GM12878 (cell line): ENCODE results near the gene FAT4. TPM values are rescaled to one million over a fixed set of nuclear protein-coding genes. Genes with fewer than 3 reads are reported as not detected.

Source experiments
- ATAC-seq: fragments of 200-7000 bp; cut with Tn5 transposase; 3 replicates; pipeline ENCODE4 v1.9.1; 2020; ENCODE audit warnings: mild to moderate bottlenecking, moderate library complexity
- BruUV-seq: library from RNA; stranded (reverse); fragments of 400-500 nt; replicated peaks from 2 replicates; lab custom pipeline; 2021; lab: Mats Ljungman, UMichigan
- CTCF ChIA-PET: fragments of 300-600 bp; sonication (Branson Sonifier 250); formaldehyde crosslinking; extraction: SDS; loops from one replicate; lab custom pipeline; 2021; ENCODE audit warnings: inconsistent platforms; lab: Yijun Ruan, JAX
- POLR2A ChIA-PET: fragments of 350-600 bp; formaldehyde crosslinking; extraction: SDS; loops from one replicate; lab custom pipeline; 2021; ENCODE audit warnings: inconsistent platforms; lab: Charles Lee
- RAD21 ChIA-PET: fragments of 300-600 bp; sonication (Branson Sonifier 250); formaldehyde crosslinking; loops from one replicate; lab custom pipeline; 2023; ENCODE audit warnings: antibody characterized with exemption; ENCODE audit not compliant: unreplicated experiment; lab: Charles Lee
- SMC1A ChIA-PET: fragments of 300-600 bp; sonication (Branson Sonifier 250); formaldehyde crosslinking; loops from one replicate; lab custom pipeline; 2023; ENCODE audit not compliant: unreplicated experiment, uncharacterized antibody; lab: Charles Lee
- DNase-seq: peaks from one replicate; pipeline ENCODE4 v3.0.0-alpha.2; 2011; ENCODE audit warnings: low read depth, low spot score
- FAIRE-seq: peaks from 3 replicates; lab custom pipeline; 2011; peaks lifted over from hg19 to GRCh38; lab: Jason Lieb, UNC
- H2AFZ ChIP-seq: 2 replicates; pipeline ENCODE4 v1.6.0; 2011; ENCODE audit warnings: low read depth, low read length, control low read depth; ENCODE audit not compliant: control insufficient read depth
- H3K27ac ChIP-seq: 2 replicates; pipeline ENCODE4 v1.5.1; 2011; ENCODE audit warnings: control low read depth; ENCODE audit not compliant: control insufficient read depth, insufficient read depth
- H3K27me3 ChIP-seq, 2 experiments: replicated peaks in 1 of 2; 2 replicates each; pipeline versions ENCODE4 v1.6.0 to v1.6.1; 2011; ENCODE audit warnings: low read length in 1 of 2; ENCODE audit not compliant: control insufficient read depth in 2 of 2, insufficient read depth in 2 of 2
- H3K36me3 ChIP-seq, 2 experiments: 2 replicates each; pipeline ENCODE4 v1.5.1; 2011; ENCODE audit warnings: low read length in 1 of 2; ENCODE audit not compliant: control insufficient read depth in 2 of 2, insufficient read depth in 2 of 2
- H3K4me1 ChIP-seq: 2 replicates; pipeline ENCODE4 v1.6.1; 2011; ENCODE audit warnings: mild to moderate bottlenecking, low read length, moderate library complexity, mixed read lengths; ENCODE audit not compliant: control insufficient read depth, insufficient read depth
- H3K4me2 ChIP-seq: 2 replicates; pipeline ENCODE4 v1.6.0; 2011; ENCODE audit warnings: control low read depth; ENCODE audit not compliant: control insufficient read depth, insufficient read depth
- H3K4me3 ChIP-seq: fragments of 200-600 bp; sonication (generic); 2 replicates; pipeline ENCODE4 v1.5.1; 2016
- H3K79me2 ChIP-seq: 2 replicates; pipeline ENCODE4 v1.6.0; 2011; ENCODE audit warnings: low read length; ENCODE audit not compliant: control insufficient read depth, insufficient read depth
- H3K9ac ChIP-seq: 2 replicates; pipeline ENCODE4 v1.8.0; 2011; ENCODE audit warnings: low read length, control low read depth, mixed read lengths; ENCODE audit not compliant: control insufficient read depth, insufficient read depth
- H3K9me3 ChIP-seq: replicated peaks from 3 replicates; pipeline ENCODE4 v1.5.1; 2011; ENCODE audit warnings: mild to moderate bottlenecking, low read length; ENCODE audit not compliant: control insufficient read depth, insufficient read depth
- H4K20me1 ChIP-seq: 2 replicates; pipeline ENCODE4 v1.6.0; 2011; ENCODE audit not compliant: control insufficient read depth, insufficient read depth
- CHD4 ChIP-seq: fragments of 200-600 bp; sonication (generic); IDR thresholded peaks from 2 replicates; pipeline ENCODE4 v1.6.1; 2016; ENCODE audit warnings: mild to moderate bottlenecking
- IRF3 ChIP-seq: fragments of 450-650 bp; IDR thresholded peaks from 2 replicates; pipeline ENCODE4 v1.6.1; 2014; ENCODE audit warnings: mild to moderate bottlenecking
- LARP7 ChIP-seq: fragments of 450-650 bp; IDR thresholded peaks from 2 replicates; pipeline ENCODE4 v1.6.1; 2017; ENCODE audit warnings: mild to moderate bottlenecking
- MYB ChIP-seq: fragments of 150-350 bp; IDR thresholded peaks from 2 replicates; pipeline ENCODE4 v1.6.1; 2014; ENCODE audit warnings: mild to moderate bottlenecking, low read depth, low read length, borderline replicate concordance
- NFYB ChIP-seq: IDR thresholded peaks from 2 replicates; pipeline ENCODE4 v1.6.1; 2011; ENCODE audit warnings: low read depth, mild to moderate bottlenecking, low read length, improper control_type of control experiment, moderate library complexity; ENCODE audit not compliant: insufficient read depth
- NR2F1 ChIP-seq: fragments of 450-650 bp; conservative IDR thresholded peaks from 2 replicates; pipeline ENCODE4 v1.6.1; 2017; ENCODE audit warnings: mild to moderate bottlenecking
- SP1 ChIP-seq: IDR thresholded peaks from one replicate; pipeline ENCODE4 v1.6.1; 2011; ENCODE audit warnings: low read depth, low read length
- TCF12 ChIP-seq: IDR thresholded peaks from 2 replicates; pipeline ENCODE4 v1.6.1; 2011; ENCODE audit warnings: low read depth, mild to moderate bottlenecking, low read length
- ZBTB33 ChIP-seq: fragments of 450-650 bp; IDR thresholded peaks from 2 replicates; pipeline ENCODE4 v1.6.1; 2017; ENCODE audit warnings: mild to moderate bottlenecking
- WGBS: methylation state at CpG from one replicate; pipeline ENCODE4 v1.1.6; 2016; ENCODE audit warnings: low lambda C conversion rate; ENCODE audit not compliant: insufficient replicate concordance, insufficient coverage; ENCODE audit errors: missing lambda C conversion rate; 5-methylcytosine and 5-hydroxymethylcytosine counted together
- in situ Hi-C: fragments of 300-500 bp; cut with MboI; formaldehyde crosslinking; loops from 9 replicates; pipeline ENCODE4 v1.14.3; 2018; ENCODE audit warnings: mixed read lengths
- intact Hi-C: fragments of 100-400 bp; cut with micrococcal nuclease; formaldehyde crosslinking; loops from one replicate; pipeline ENCODE4 v1.14.2; 2022; ENCODE audit not compliant: unreplicated experiment
- polyA plus RNA-seq, 11 experiments: library from polyadenylated mRNA; depleted of rRNA in 4 of 11; unstranded in 6 of 11; stranded (reverse) in 5 of 11; fragments of >200 nt; fragmentation: Nextera tagmentation in 4 of 11; fragmentation: Illumina TruSeq in 1 of 11; extraction: Ambion mirVana in 4 of 11; extraction: Trizol in 1 of 11; gene quantifications; 1 replicate in 1 of 11; 2 replicates in 10 of 11; pipeline versions ENCODE4 v1.2.1 to v1.2.3, GENCODE V29; 2011 to 2016; ENCODE audit warnings: inconsistent platforms in 2 of 11, missing spikeins in 2 of 11, low read depth in 1 of 11
- total RNA-seq, 4 experiments: library from RNA; depleted of rRNA in 3 of 4; stranded (reverse); fragments of >200 nt in 3 of 4; fragmentation: Illumina TruSeq in 1 of 4; extraction: Trizol in 1 of 4; gene quantifications; 2 replicates each; pipeline versions ENCODE4 v1.2.1 to v1.2.3, GENCODE V29; 2013 to 2021
- TF ChIP-seq, protein P1 (sequence below): IDR thresholded peaks from 2 replicates; pipeline ENCODE4 v1.6.1; 2012; ENCODE audit warnings: mild to moderate bottlenecking, low read depth, low read length

FAT4 gene
- total and polyA plus RNA-seq, 10 of the 15 experiments (the other 5 are each of a cell fraction or from before 2014, with no cell fraction given) = 0.03 TPM; not detected in 9

DNA sequence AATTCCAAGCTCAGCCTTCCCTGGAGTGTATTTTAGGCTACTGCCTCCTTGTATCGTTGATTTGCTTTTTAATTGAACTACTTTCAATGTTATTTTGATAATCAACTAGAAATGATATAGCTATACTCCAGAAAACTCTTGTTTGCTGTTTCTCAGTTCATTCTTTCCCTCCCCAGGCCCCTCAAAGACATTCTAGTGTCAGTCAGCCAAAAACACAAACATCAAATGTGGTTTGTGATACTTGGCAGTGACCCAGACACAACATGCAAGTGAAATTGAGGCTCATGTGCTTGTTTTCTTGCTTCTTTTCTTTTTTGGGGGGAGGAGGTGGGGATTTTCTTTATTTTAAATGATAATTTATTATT is 7.6 kb downstream of the FAT4 start:
- Histone ChIP-seq H3K36me3 (no peaks in the 10 kb centered on the region), H3K4me1 (no peaks in the 10 kb centered on the region), H3K27me3 (peaks cover 0 to under 1% of the 10 kb centered on the region in 2 experiments; a peak in 1 of 4 replicates), H2AFZ (no peak overlapping the region), H3K4me3 (no peak overlapping the region)
- in situ Hi-C loops = no loop called here
- FAIRE-seq = no peak
- DNase-seq = no peak
- intact Hi-C loops = no loop called here
- SMC1A ChIA-PET = no interaction called here
- WGBS = 0% methylated on average over 1 of the region's 1 CpG
- BruUV-seq = no TSS peak
- POLR2A ChIA-PET = no interaction called here
- no peak for TF ChIP-seq SP1
- TF ChIP-seq TCF12 = no peak
- TF ChIP-seq, all 136 proteins: peak for 0
- RAD21 ChIA-PET = no interaction called here
- CTCF ChIA-PET = interaction anchor here (1.2 to 1.5 kb wide), 2 partner anchors 8 to 12 kb away, joined by 3 to 4 read pairs; no protein-coding TSS in a partner anchor
- Histone ChIP-seq H3K9me3 (no peaks in the 10 kb centered on the region), H3K27ac (no peak overlapping the region), H3K9ac (no peak overlapping the region), H3K4me2 (no peak overlapping the region), H3K79me2 (no peaks in the 10 kb centered on the region), H4K20me1 (no peaks in the 10 kb centered on the region)
- no peak for ATAC-seq

- Histone ChIP-seq H3K79me2 (no peaks in the 10 kb centered on the region), H3K27ac (no peak overlapping the region), H3K9me3 (no peaks in the 10 kb centered on the region), H3K4me2 (no peak overlapping the region), H2AFZ (no peak overlapping the region), H3K4me3 (no peak overlapping the region), H3K27me3 (no peaks in the 10 kb centered on the region), H3K4me1 (no peaks in the 10 kb centered on the region), H3K36me3 (no peaks in the 10 kb centered on the region), H3K9ac (no peak overlapping the region), H4K20me1 (no peaks in the 10 kb centered on the region)
- in situ Hi-C loops = no loop called here
- ChIA-PET CTCF (interaction anchor here (2.0 kb wide), 1 partner anchor 10 kb away, joined by 7 read pairs; no protein-coding TSS in a partner anchor), SMC1A (no interaction called here), RAD21 (no interaction called here), POLR2A (no interaction called here)
- ATAC-seq (no peak), FAIRE-seq (no peak), DNase-seq (no peak)
- WGBS = 27% methylated on average over 3 of the region's 3 CpGs
- no TSS peak for BruUV-seq
- intact Hi-C loops = no loop called here
- TF ChIP-seq ZBTB33 (no peak), NR2F1 (no peak), LARP7 (no peak), IRF3 (no peak), NFYB (no peak), MYB (no peak), CHD4 (no peak)
- TF ChIP-seq, protein P1, sequence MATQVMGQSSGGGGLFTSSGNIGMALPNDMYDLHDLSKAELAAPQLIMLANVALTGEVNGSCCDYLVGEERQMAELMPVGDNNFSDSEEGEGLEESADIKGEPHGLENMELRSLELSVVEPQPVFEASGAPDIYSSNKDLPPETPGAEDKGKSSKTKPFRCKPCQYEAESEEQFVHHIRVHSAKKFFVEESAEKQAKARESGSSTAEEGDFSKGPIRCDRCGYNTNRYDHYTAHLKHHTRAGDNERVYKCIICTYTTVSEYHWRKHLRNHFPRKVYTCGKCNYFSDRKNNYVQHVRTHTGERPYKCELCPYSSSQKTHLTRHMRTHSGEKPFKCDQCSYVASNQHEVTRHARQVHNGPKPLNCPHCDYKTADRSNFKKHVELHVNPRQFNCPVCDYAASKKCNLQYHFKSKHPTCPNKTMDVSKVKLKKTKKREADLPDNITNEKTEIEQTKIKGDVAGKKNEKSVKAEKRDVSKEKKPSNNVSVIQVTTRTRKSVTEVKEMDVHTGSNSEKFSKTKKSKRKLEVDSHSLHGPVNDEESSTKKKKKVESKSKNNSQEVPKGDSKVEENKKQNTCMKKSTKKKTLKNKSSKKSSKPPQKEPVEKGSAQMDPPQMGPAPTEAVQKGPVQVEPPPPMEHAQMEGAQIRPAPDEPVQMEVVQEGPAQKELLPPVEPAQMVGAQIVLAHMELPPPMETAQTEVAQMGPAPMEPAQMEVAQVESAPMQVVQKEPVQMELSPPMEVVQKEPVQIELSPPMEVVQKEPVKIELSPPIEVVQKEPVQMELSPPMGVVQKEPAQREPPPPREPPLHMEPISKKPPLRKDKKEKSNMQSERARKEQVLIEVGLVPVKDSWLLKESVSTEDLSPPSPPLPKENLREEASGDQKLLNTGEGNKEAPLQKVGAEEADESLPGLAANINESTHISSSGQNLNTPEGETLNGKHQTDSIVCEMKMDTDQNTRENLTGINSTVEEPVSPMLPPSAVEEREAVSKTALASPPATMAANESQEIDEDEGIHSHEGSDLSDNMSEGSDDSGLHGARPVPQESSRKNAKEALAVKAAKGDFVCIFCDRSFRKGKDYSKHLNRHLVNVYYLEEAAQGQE = no peak
These were observed 8.9 kb downstream of the FAT4 start for GRCh38 chr4:125323654-125324053.
